Femur (tissue), 1 donor: Measurements from ENCODE around the gene ADH1B.
"Not testable (repeated sequence)": the region's sequence is repeated elsewhere in the genome, so short reads cannot be mapped to it uniquely, and the experiment has no call there.

Source experiments
- DNase-seq: peaks from one replicate; pipeline ENCODE4 v3.0.0-alpha.2; 2017

Gene ADH1B

GRCh38 chr4:99321241-99322191 lies at the start of gene ADH1B:
Gene ADH1B (minus strand): TSS chr4:99321401. CDS start chr4:99321331, 70 bp downstream.
- DNase-seq = no peak

GRCh38 chr4:99367817-99368216 lies 46.6 kb upstream of the ADH1B start:
- not testable (repeated sequence) for DNase-seq

GRCh38 chr4:99366491-99366890 lies 45.3 kb upstream of the ADH1B start:
- DNase-seq = no peak

- no peak for DNase-seq
Measured at GRCh38 chr4:99362768-99363167, 41.6 kb upstream of the ADH1B start.

- DNase-seq = no peak
Measured at GRCh38 chr4:99361899-99362275, 40.7 kb upstream of the ADH1B start.

- no peak for DNase-seq
Measured at GRCh38 chr4:99361268-99361898, 40.2 kb upstream of the ADH1B start.

GRCh38 chr4:99359480-99360204 lies 38.4 kb upstream of the ADH1B start:
- DNase-seq = no peak

- no peak for DNase-seq
Measured at GRCh38 chr4:99357948-99358347, 36.7 kb upstream of the ADH1B start.

GRCh38 chr4:99356992-99357391 lies 35.8 kb upstream of the ADH1B start:
- DNase-seq = no peak

- DNase-seq = not testable (repeated sequence)
Measured at GRCh38 chr4:99356149-99356548, 34.9 kb upstream of the ADH1B start.

- DNase-seq = peak; percentile 28
Measured at GRCh38 chr4:99352602-99353537, 31.7 kb upstream of the ADH1B start, which contains the start of gene ADH1C. Gene ADH1C (minus strand): TSS chr4:99352746. CDS start chr4:99352675, 71 bp downstream.

- DNase-seq = no peak
Measured at GRCh38 chr4:99351487-99351886, 30.3 kb upstream of the ADH1B start.

- no peak for DNase-seq
Measured at GRCh38 chr4:99349338-99349737, 28.1 kb upstream of the ADH1B start.

GRCh38 chr4:99342624-99343023 lies 21.4 kb upstream of the ADH1B start:
- DNase-seq = not testable (repeated sequence)

GRCh38 chr4:99341426-99341825 lies 20.2 kb upstream of the ADH1B start:
- DNase-seq = no peak

GRCh38 chr4:99339172-99339571 lies 18.0 kb upstream of the ADH1B start:
- DNase-seq = no peak

GRCh38 chr4:99336553-99336952 lies 15.4 kb upstream of the ADH1B start:
- DNase-seq = no peak

GRCh38 chr4:99334880-99335279 lies 13.7 kb upstream of the ADH1B start:
- no peak for DNase-seq

GRCh38 chr4:99330648-99331047 lies 9.4 kb upstream of the ADH1B start:
- DNase-seq = no peak

- DNase-seq = no peak
Measured at GRCh38 chr4:99329876-99330275, 8.7 kb upstream of the ADH1B start.

- peak; percentile 63 for DNase-seq
Measured at GRCh38 chr4:99324979-99325378, 3.8 kb upstream of the ADH1B start.

GRCh38 chr4:99324361-99324760 lies 3.2 kb upstream of the ADH1B start:
- DNase-seq = no peak
